SK-N-SH (cell line): ENCODE measurements around the gene RAB3A. TPM values are rescaled to one million over a fixed set of nuclear protein-coding genes. Genes with fewer than 3 reads are reported as not detected.

Experiments
- CTCF ChIA-PET: fragments of 300-600, 350-600 bp; formaldehyde crosslinking; extraction: SDS; loops from one replicate; lab custom pipeline; 2021; lab: Yijun Ruan, JAX
- POLR2A ChIA-PET: fragments of 350-600 bp; sonication (Branson Sonifier 250); formaldehyde crosslinking; extraction: SDS; loops from one replicate; lab custom pipeline; 2020; ENCODE audit warnings: antibody characterized with exemption, inconsistent platforms; lab: Yijun Ruan, JAX
- DNase-seq: peaks from one replicate; pipeline ENCODE4 v3.0.0; 2012
- H2AFZ ChIP-seq: fragments of 200-600 bp; sonication (generic); 2 replicates; pipeline ENCODE4 v1.8.1; 2016; ENCODE audit warnings: antibody characterized with exemption, mild to moderate bottlenecking, low read depth
- H3F3A ChIP-seq: fragments of 200-600 bp; sonication (generic); replicated peaks from 2 replicates; pipeline ENCODE3; 2016; ENCODE audit warnings: antibody characterized with exemption, mild to moderate bottlenecking; ENCODE audit not compliant: insufficient read depth
- H3K27ac ChIP-seq, 2 experiments: fragments of 200-500 bp in 1 of 2; fragments of 200-600 bp in 1 of 2; sonication (Bioruptor generic) in 1 of 2; sonication (generic), shearing (Covaris generic) in 1 of 2; 2 replicates each; pipeline versions ENCODE4 v1.5.1 to v1.6.1; 2014 to 2016; ENCODE audit warnings: low read depth in 2 of 2, inconsistent platforms in 1 of 2, low read length in 1 of 2, mild to moderate bottlenecking in 1 of 2, mixed read lengths in 1 of 2
- H3K27me3 ChIP-seq: fragments of 200-600 bp; sonication (generic), shearing (Covaris generic); 2 replicates; pipeline ENCODE4 v1.6.1; 2016; ENCODE audit warnings: mixed run types; ENCODE audit not compliant: insufficient read depth
- H3K36me3 ChIP-seq, 2 experiments: fragments of 200-500 bp in 1 of 2; fragments of 200-600 bp in 1 of 2; sonication (Bioruptor generic) in 1 of 2; sonication (generic) in 1 of 2; replicated peaks in 1 of 2; 2 replicates each; pipeline versions ENCODE3 to v1.5.1; 2014 to 2016; ENCODE audit warnings: low read length in 1 of 2, mild to moderate bottlenecking in 1 of 2; ENCODE audit not compliant: insufficient read depth in 2 of 2, control insufficient read depth in 1 of 2
- H3K4me1 ChIP-seq, 2 experiments: fragments of 200-500 bp in 1 of 2; fragments of 200-600 bp in 1 of 2; sonication (Bioruptor generic) in 1 of 2; sonication (generic), shearing (Covaris generic) in 1 of 2; 2 replicates each; pipeline versions ENCODE4 v1.5.1 to v1.6.1; 2014 to 2016; ENCODE audit warnings: low read depth in 1 of 2, low read length in 1 of 2, mixed run types in 1 of 2; ENCODE audit not compliant: insufficient read depth in 2 of 2, control insufficient read depth in 1 of 2
- H3K4me2 ChIP-seq: fragments of 200-600 bp; sonication (generic), shearing (Covaris generic); 2 replicates; pipeline ENCODE4 v1.6.1; 2017; ENCODE audit warnings: mixed run types
- H3K4me3 ChIP-seq, 2 experiments: fragments of 200-500 bp in 1 of 2; fragments of 200-600 bp in 1 of 2; sonication (Bioruptor generic) in 1 of 2; sonication (generic), shearing (Covaris generic) in 1 of 2; 2 replicates each; pipeline versions ENCODE4 v1.5.1 to v1.8.1; 2014 to 2016; ENCODE audit warnings: low read depth in 2 of 2, inconsistent platforms in 1 of 2, low read length in 1 of 2, mild to moderate bottlenecking in 1 of 2, mixed read lengths in 1 of 2, moderate library complexity in 1 of 2
- H3K79me2 ChIP-seq: fragments of 200-600 bp; sonication (generic); 2 replicates; pipeline ENCODE4 v1.8.1; 2017; ENCODE audit warnings: mild to moderate bottlenecking; ENCODE audit not compliant: insufficient read depth
- H3K9ac ChIP-seq: fragments of 200-600 bp; sonication (generic); 2 replicates; pipeline ENCODE4 v1.6.1; 2017; ENCODE audit warnings: mixed run types
- H3K9me2 ChIP-seq: fragments of 200-600 bp; sonication (generic); 2 replicates; pipeline ENCODE4 v1.6.1; 2017; ENCODE audit warnings: mixed run types
- H3K9me3 ChIP-seq: fragments of 200-600 bp; sonication (generic); 2 replicates; pipeline ENCODE4 v1.6.1; 2017; ENCODE audit warnings: mixed run types, mild to moderate bottlenecking, moderate library complexity
- H4K20me1 ChIP-seq: fragments of 200-600 bp; sonication (generic); 2 replicates; pipeline ENCODE4 v1.6.1; 2017; ENCODE audit warnings: mild to moderate bottlenecking, mixed run types; ENCODE audit not compliant: insufficient read depth
- CTCF ChIP-seq: fragments of 200-600 bp; sonication (generic); IDR thresholded peaks from 2 replicates; pipeline ENCODE4 v1.6.1; 2017; ENCODE audit warnings: antibody characterized with exemption, mild to moderate bottlenecking, moderate library complexity
- ELF1 ChIP-seq: IDR thresholded peaks from 2 replicates; pipeline ENCODE4 v1.4.0; 2012
- EP300 ChIP-seq, 2 experiments: IDR thresholded peaks; 2 replicates each; pipeline versions ENCODE4 v1.4.0 to v1.6.1; 2012; ENCODE audit warnings: borderline replicate concordance in 1 of 2, low read depth in 1 of 2, low read length in 1 of 2
- EZH2phosphoT487 ChIP-seq: fragments of 200-600 bp; sonication (generic); IDR thresholded peaks from 2 replicates; pipeline ENCODE4 v1.6.1; 2017; ENCODE audit warnings: low read depth, mixed run types, mild to moderate bottlenecking, antibody characterized with exemption, moderate library complexity, borderline replicate concordance
- FOSL2 ChIP-seq: IDR thresholded peaks from 2 replicates; pipeline ENCODE4 v1.4.0; 2012; ENCODE audit warnings: low read depth, mild to moderate bottlenecking, moderate library complexity, borderline replicate concordance
- GATA2 ChIP-seq: sonication (generic); formaldehyde crosslinking; IDR thresholded peaks from 2 replicates; pipeline ENCODE4 v1.5.0; 2020; ENCODE audit warnings: mild to moderate bottlenecking, missing genetic modification reagents
- MEF2A ChIP-seq: IDR thresholded peaks from 2 replicates; pipeline ENCODE4 v1.4.0; 2012; ENCODE audit warnings: low read depth, borderline replicate concordance
- NFIC ChIP-seq: IDR thresholded peaks from 2 replicates; pipeline ENCODE4 v1.4.0; 2012; ENCODE audit warnings: borderline replicate concordance
- RCOR1 ChIP-seq: fragments of 150-350 bp; IDR thresholded peaks from 2 replicates; pipeline ENCODE4 v1.6.1; 2017; ENCODE audit warnings: antibody characterized with exemption, low read length
- RFX5 ChIP-seq: IDR thresholded peaks from 2 replicates; pipeline ENCODE4 v1.6.1; 2012; ENCODE audit warnings: mild to moderate bottlenecking, improper control_type of control experiment, low read length
- SMC3 ChIP-seq: IDR thresholded peaks from 2 replicates; pipeline ENCODE4 v1.6.1; 2012; ENCODE audit warnings: low read depth, low read length, improper control_type of control experiment
- TCF12 ChIP-seq: IDR thresholded peaks from 2 replicates; pipeline ENCODE4 v1.4.0; 2012
- ZBTB33 ChIP-seq: IDR thresholded peaks from 2 replicates; pipeline ENCODE4 v1.4.0; 2012; ENCODE audit warnings: low read depth, borderline replicate concordance
- WGBS: methylation state at CpG from one replicate; pipeline ENCODE4 v1.1.6; 2017; ENCODE audit warnings: low lambda C conversion rate; 5-methylcytosine and 5-hydroxymethylcytosine counted together
- polyA plus RNA-seq, 3 experiments: library from polyadenylated mRNA; depleted of rRNA; stranded (reverse); fragments of >200 nt; gene quantifications; 2 replicates each; pipeline ENCODE4 v1.2.3, GENCODE V29; 2012

RAB3A gene
- polyA plus RNA-seq, 1 of the 3 experiments (the other 2 are of a cell fraction) = 9.7 TPM

GRCh38 chr19:18226956-18227780 lies 23.3 kb upstream of the RAB3A start:
- no peak overlapping the region for H2AFZ ChIP-seq
- H3F3A ChIP-seq = no peaks in the 10 kb centered on the region
- no peak overlapping the region for H3K27ac ChIP-seq
- H3K36me3 ChIP-seq = no peaks in the 10 kb centered on the region
- H3K9me3 ChIP-seq = no peaks in the 10 kb centered on the region
- CTCF ChIA-PET = interaction anchor here (2.0 to 9.4 kb wide), 3 partner anchors 18 to 27 kb away, joined by 6 to 81 read pairs (median 64); a partner anchor contains a TSS
- H3K9ac ChIP-seq = no peak overlapping the region
- TF ChIP-seq SMC3 = no peak
- no peak for TF ChIP-seq ELF1
- no peak for TF ChIP-seq NFIC
- TF ChIP-seq MEF2A = no peak
- no peak for TF ChIP-seq CTCF
- TF ChIP-seq TCF12 = no peak
- no peak for TF ChIP-seq GATA2 (CRISPR knock-in tag)
- TF ChIP-seq EZH2phosphoT487 = no peak
- TF ChIP-seq ZBTB33 = no peak
- no peak for TF ChIP-seq RCOR1
- no peak for TF ChIP-seq RFX5
- no peak for TF ChIP-seq FOSL2
- no peak for TF ChIP-seq EP300 (IDR thresholded peaks at IDR 0.05; ENCODE audit: borderline replicate concordance in 1 of 2, low read depth in 1 of 2, low read length in 1 of 2)
- POLR2A ChIA-PET = interaction anchor here (0.6 kb wide), 1 partner anchor 66 kb away, joined by 3 read pairs; no protein-coding TSS in a partner anchor
- H3K4me1 ChIP-seq = peaks cover 0 to 19% of the 10 kb centered on the region in 2 experiments; a peak in 1 of 4 replicates
- no peak for DNase-seq
- no peaks in the 10 kb centered on the region for H3K9me2 ChIP-seq
- WGBS = 84% methylated on average over 17 of the region's 18 CpGs
- H3K79me2 ChIP-seq = no peaks in the 10 kb centered on the region
- no peak overlapping the region for H3K4me2 ChIP-seq
- no peaks in the 10 kb centered on the region for H3K27me3 ChIP-seq
- H4K20me1 ChIP-seq = no peaks in the 10 kb centered on the region
- H3K4me3 ChIP-seq = no peak overlapping the region
